Measurements from ENCODE around the gene R3HDM1. TPM values are rescaled to one million over a fixed set of nuclear protein-coding genes. Genes with fewer than 3 reads are reported as not detected.
"Not testable (repeated sequence)": the region's sequence is repeated elsewhere in the genome, so short reads cannot be mapped to it uniquely, and the experiment has no call there.

The R3HDM1 gene
- total RNA-seq, 1 donor = 12.3 TPM

DNA sequence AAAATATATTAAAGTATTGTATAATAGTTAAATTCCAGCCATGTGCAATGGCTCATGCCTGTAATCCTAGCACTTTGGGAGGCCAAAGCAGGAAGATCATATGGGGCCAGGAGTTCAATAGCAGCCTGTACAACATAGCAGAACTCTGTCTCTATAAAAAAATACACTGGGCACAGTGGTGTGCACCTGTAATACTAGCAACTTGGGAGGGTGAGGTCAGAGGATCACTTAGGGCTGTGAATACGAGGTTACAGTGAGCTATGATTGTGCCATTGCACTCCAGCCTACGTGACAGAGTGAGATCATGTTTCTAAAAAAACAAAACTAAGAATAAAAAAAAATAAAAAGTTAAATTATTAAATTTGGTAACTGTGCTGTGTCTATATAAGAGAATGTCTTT, 36.4 kb upstream of the R3HDM1 start:
- Histone ChIP-seq H4K20me1 (ENCODE audit: insufficient read depth, low read length) (no peaks in the 10 kb centered on the region), H3K36me3 (ENCODE audit: insufficient read depth, low read length) (no peaks in the 10 kb centered on the region), H3K4me3 (ENCODE audit: insufficient read depth, low read length) (no peak overlapping the region), H3K79me2 (ENCODE audit: insufficient read depth, low read length) (no peaks in the 10 kb centered on the region), H3K27ac (ENCODE audit: low read depth, low read length) (peak overlapping the region; percentile 76), H3K4me2 (ENCODE audit: insufficient read depth, low read length) (no peak overlapping the region), H3K4me1 (ENCODE audit: insufficient read depth, low read length) (peaks cover 15% of the 10 kb centered on the region), H3K27me3 (ENCODE audit: insufficient read depth, low read length) (no peaks in the 10 kb centered on the region), H3K9me3 (ENCODE audit: low read depth, low read length) (no peaks in the 10 kb centered on the region), H2AFZ (ENCODE audit: low read length) (peak overlapping the region; percentile 34)
- TF ChIP-seq, protein P1, sequence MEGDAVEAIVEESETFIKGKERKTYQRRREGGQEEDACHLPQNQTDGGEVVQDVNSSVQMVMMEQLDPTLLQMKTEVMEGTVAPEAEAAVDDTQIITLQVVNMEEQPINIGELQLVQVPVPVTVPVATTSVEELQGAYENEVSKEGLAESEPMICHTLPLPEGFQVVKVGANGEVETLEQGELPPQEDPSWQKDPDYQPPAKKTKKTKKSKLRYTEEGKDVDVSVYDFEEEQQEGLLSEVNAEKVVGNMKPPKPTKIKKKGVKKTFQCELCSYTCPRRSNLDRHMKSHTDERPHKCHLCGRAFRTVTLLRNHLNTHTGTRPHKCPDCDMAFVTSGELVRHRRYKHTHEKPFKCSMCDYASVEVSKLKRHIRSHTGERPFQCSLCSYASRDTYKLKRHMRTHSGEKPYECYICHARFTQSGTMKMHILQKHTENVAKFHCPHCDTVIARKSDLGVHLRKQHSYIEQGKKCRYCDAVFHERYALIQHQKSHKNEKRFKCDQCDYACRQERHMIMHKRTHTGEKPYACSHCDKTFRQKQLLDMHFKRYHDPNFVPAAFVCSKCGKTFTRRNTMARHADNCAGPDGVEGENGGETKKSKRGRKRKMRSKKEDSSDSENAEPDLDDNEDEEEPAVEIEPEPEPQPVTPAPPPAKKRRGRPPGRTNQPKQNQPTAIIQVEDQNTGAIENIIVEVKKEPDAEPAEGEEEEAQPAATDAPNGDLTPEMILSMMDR (IDR thresholded peaks at IDR 0.05; ENCODE audit: extremely low read depth, low read depth, low read length) = no peak
- DNase-seq (ENCODE audit: insufficient read length, low spot score, missing footprints) = no peak

DNA sequence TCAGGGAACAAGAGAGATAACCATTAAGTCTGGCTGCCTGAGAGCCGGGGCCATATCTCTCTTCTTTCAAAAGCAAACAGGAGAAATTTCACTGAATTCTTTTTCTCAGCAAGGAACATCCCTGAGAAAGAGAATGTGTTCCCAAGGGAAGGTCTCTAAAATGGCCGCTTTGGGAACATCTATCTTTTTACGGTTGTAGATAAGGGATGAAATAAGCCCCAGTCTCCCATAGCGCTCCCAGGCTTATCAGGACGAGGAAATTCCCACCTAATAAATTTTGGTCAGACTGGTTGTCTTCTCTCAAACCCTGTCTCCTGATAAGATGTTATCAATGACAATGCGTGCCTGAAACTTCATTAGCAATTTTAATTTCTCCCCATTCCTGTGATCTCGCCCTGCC, 32.7 kb upstream of the R3HDM1 start:
- not testable (repeated sequence) for H2AFZ ChIP-seq (ENCODE audit: low read length); H3K9me3 ChIP-seq (ENCODE audit: low read depth, low read length); H3K36me3 ChIP-seq (ENCODE audit: insufficient read depth, low read length); H3K79me2 ChIP-seq (ENCODE audit: insufficient read depth, low read length); H3K27me3 ChIP-seq (ENCODE audit: insufficient read depth, low read length); H3K27ac ChIP-seq (ENCODE audit: low read depth, low read length); H3K4me3 ChIP-seq (ENCODE audit: insufficient read depth, low read length); H3K4me1 ChIP-seq (ENCODE audit: insufficient read depth, low read length); H4K20me1 ChIP-seq (ENCODE audit: insufficient read depth, low read length); H3K4me2 ChIP-seq (ENCODE audit: insufficient read depth, low read length); DNase-seq (ENCODE audit: insufficient read length, low spot score, missing footprints)

DNA sequence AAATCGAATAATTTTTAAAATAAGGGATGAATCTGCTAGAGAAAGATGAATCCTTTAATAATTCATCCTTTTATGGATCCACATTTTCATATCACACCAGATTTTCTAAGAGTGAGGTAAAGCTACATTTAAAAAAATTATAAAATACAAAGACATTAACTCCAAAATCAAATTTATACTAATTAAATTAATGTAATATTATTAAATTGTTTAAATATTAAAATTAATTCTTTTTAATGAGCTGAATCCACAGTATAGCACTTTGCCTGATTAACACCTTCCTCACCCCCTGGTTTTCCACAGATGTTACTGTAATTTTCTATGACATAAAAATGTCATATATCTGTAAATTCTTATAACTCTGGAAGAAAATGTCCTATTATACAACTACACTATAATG, 26.5 kb upstream of the R3HDM1 start:
- Histone ChIP-seq H3K27me3 (ENCODE audit: insufficient read depth, low read length) (no peaks in the 10 kb centered on the region), H3K36me3 (ENCODE audit: insufficient read depth, low read length) (no peaks in the 10 kb centered on the region), H3K4me2 (ENCODE audit: insufficient read depth, low read length) (no peak overlapping the region), H3K9me3 (ENCODE audit: low read depth, low read length) (no peaks in the 10 kb centered on the region), H3K79me2 (ENCODE audit: insufficient read depth, low read length) (no peaks in the 10 kb centered on the region), H3K4me3 (ENCODE audit: insufficient read depth, low read length) (no peak overlapping the region), H4K20me1 (ENCODE audit: insufficient read depth, low read length) (no peaks in the 10 kb centered on the region), H2AFZ (ENCODE audit: low read length) (no peak overlapping the region), H3K4me1 (ENCODE audit: insufficient read depth, low read length) (no peaks in the 10 kb centered on the region), H3K27ac (ENCODE audit: low read depth, low read length) (no peak overlapping the region)
- TF ChIP-seq, protein P1 (IDR thresholded peaks at IDR 0.05; ENCODE audit: extremely low read depth, low read depth, low read length) = no peak
- no peak for DNase-seq (ENCODE audit: insufficient read length, low spot score, missing footprints)

DNA sequence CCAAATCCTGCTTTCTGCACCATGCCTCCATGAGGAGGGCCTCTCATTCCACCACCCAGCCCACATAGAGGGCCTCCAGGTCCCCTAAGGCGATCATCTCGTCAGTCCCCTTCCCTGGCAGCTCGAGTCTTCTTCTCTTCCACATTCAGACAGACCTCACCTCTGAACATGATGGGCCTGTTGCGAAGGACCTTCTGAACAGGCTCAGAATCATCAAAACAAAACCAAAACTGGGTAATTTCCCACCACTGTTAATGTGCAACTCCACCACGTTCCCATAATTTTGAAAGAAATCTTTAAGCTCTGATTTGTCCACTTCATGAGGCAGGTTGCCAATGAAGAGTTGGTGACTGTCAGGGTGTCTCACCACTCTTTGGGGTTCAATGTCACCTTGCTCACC, 20.7 kb upstream of the R3HDM1 start:
- no peak for DNase-seq (ENCODE audit: insufficient read length, low spot score, missing footprints)
- H3K4me2 ChIP-seq (ENCODE audit: insufficient read depth, low read length) = no peak overlapping the region
- H3K9me3 ChIP-seq (ENCODE audit: low read depth, low read length) = no peaks in the 10 kb centered on the region
- no peak overlapping the region for H3K27ac ChIP-seq (ENCODE audit: low read depth, low read length)
- H3K27me3 ChIP-seq (ENCODE audit: insufficient read depth, low read length) = no peaks in the 10 kb centered on the region
- TF ChIP-seq, protein P1 (IDR thresholded peaks at IDR 0.05; ENCODE audit: extremely low read depth, low read depth, low read length) = no peak
- H3K36me3 ChIP-seq (ENCODE audit: insufficient read depth, low read length) = no peaks in the 10 kb centered on the region
- H3K4me3 ChIP-seq (ENCODE audit: insufficient read depth, low read length) = no peak overlapping the region
- H4K20me1 ChIP-seq (ENCODE audit: insufficient read depth, low read length) = peaks cover 2% of the 10 kb centered on the region
- H2AFZ ChIP-seq (ENCODE audit: low read length) = no peak overlapping the region
- peaks cover 4% of the 10 kb centered on the region for H3K4me1 ChIP-seq (ENCODE audit: insufficient read depth, low read length)
- H3K79me2 ChIP-seq (ENCODE audit: insufficient read depth, low read length) = no peaks in the 10 kb centered on the region

Measured in osteoblast (primary cell).